Measurements from ENCODE around the gene SLC25A25.

The SLC25A25 gene

GRCh38 chr9:128077847-128078503 lies 9.9 kb downstream of the SLC25A25 start:
- no peak for DNase-seq

DNA sequence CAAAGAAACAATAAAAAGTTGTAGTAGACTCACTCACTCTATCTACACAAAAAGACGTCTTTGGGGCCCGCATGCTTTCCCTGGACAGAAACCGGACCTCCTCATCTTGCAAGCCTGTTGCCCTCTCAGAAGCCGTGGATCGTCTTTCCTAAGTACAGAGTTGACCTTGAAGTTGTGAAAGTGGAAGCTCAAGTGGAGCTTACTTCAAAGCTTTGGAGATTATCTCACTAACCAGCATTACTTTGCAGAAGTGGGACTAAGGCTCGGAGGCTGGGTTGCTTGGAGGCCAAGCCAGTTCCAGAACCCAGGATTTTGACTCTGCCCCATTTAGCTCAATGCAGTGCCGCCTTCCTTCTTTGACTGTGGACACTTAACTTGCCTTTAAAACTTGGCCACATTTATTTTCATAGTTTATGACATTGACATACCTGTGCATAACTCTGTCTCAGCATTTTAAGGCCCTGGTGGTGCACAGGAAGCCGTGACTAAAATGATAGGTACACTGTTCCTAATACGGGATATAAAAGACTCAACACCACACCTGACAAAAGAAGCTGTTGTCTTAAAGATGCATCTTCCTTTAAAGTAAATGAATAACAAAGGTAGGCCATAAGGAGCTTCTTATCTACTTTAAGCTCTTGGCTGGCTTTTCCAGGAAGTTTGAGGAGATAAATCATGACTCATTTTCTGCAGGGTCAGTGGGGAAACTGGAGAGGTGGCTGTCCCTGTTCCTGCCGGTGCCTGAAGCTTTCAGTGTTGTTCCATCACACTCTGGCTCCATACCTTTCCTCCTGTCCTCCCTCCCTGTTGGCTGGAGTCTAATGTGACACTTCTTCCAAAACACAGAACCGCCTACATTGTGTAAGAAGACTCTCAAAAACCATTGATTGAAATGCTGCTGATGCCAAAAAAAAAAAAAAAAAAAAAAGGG lies 10.7 kb downstream of the SLC25A25 start:
- DNase-seq, result no peak

GRCh38 chr9:128080206-128080605 lies 12.2 kb downstream of the SLC25A25 start:
- no peak for DNase-seq

GRCh38 chr9:128081056-128081455 lies 13.0 kb downstream of the SLC25A25 start:
- no peak for DNase-seq

- no peak for DNase-seq
Observed at GRCh38 chr9:128082151-128082550, 14.1 kb downstream of the SLC25A25 start.

GRCh38 chr9:128084746-128085145 lies 16.7 kb downstream of the SLC25A25 start:
- no peak for DNase-seq

- DNase-seq, result no peak
Observed at GRCh38 chr9:128085943-128086342, 17.9 kb downstream of the SLC25A25 start.

DNA sequence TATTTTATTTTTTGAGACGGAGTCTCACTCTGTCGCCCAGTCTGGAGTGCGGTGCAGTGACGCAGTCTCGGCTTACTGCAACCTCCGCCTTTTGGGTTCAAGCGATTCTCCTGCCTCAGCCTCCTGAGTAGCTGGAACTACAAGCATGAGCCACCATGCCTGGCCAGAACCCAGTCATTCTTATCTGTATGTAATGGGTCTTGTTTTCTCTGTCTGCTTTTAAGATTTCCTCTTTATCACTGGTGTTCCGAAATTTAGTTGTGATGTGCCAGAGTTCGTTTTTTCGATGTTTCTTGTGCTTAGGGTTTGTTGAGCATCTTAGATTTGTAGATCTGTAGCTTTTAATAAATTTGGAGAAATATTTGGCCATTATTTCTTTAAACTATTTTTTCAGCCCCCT lies 19.2 kb downstream of the SLC25A25 start:
- DNase-seq, result no peak

- no peak for DNase-seq
Observed at GRCh38 chr9:128088253-128088945, 20.4 kb downstream of the SLC25A25 start.

DNA sequence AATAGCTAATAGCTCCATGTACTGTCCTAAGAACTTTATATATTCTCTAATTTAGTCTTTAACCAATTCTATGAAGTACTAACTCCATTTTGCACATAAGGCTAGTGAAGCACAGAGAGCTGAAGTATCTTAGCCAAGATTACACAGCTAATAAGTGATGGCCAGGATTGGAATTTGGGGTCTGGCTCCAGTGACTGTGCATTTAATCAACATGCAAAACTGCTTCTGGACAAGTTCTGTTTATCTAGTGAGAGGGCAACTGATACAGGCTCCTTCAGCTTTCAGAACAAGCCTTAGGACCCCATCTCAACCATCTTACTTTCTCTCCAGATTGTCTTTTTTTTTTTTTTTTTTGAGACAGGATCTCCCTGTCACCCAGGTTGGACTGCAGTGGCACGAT lies 21.3 kb downstream of the SLC25A25 start:
- DNase-seq, result no peak

GRCh38 chr9:128091144-128091543 lies 23.1 kb downstream of the SLC25A25 start:
- DNase-seq, result peak; percentile 78

DNA sequence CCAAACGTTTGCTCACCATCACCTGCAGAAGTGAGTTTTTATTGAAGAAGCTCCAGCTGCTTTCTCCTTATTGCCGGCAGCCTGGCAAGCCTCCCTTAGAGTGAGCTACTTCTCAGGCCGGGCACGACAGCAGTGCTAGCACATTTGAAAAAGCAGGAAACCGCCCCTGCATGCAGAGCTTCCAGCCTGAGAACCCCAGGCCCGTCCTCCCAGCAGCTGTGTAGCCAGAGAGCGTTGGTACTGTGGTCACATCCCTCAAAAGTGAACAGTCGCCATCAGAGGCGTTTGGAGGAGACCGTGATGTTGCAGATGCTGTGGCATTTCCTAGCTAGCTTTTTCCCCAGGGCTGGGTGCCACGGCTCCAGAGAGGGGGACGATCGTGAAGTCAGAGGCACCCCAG lies 23.5 kb downstream of the SLC25A25 start:
- DNase-seq, result no peak

GRCh38 chr9:128092199-128092977 lies 24.4 kb downstream of the SLC25A25 start:
- DNase-seq, result no peak

DNA sequence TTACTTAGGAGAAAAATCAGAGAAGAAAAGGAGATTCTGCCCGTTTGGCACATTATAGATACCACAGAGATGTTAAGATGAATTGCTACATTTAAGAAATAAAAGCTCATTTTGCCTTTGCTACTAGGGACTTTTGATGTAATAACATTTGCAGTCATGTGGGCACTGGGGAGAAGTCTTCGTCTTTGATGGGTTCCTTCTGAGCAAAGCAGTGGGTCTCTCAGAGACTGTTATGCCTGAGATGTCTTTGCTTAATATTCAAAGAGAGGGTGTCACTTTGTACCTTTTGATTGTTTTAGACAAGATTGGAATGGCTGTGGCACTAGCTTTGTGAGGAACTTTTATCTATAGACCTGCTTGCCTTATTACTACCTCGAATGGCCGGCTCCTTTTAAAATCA lies 25.0 kb downstream of the SLC25A25 start:
- DNase-seq, result no peak

GRCh38 chr9:128094166-128094949 lies 26.3 kb downstream of the SLC25A25 start:
- peak; percentile 96 for DNase-seq

GRCh38 chr9:128094950-128095544 lies 27.0 kb downstream of the SLC25A25 start:
- DNase-seq, result peak; percentile 49

DNA sequence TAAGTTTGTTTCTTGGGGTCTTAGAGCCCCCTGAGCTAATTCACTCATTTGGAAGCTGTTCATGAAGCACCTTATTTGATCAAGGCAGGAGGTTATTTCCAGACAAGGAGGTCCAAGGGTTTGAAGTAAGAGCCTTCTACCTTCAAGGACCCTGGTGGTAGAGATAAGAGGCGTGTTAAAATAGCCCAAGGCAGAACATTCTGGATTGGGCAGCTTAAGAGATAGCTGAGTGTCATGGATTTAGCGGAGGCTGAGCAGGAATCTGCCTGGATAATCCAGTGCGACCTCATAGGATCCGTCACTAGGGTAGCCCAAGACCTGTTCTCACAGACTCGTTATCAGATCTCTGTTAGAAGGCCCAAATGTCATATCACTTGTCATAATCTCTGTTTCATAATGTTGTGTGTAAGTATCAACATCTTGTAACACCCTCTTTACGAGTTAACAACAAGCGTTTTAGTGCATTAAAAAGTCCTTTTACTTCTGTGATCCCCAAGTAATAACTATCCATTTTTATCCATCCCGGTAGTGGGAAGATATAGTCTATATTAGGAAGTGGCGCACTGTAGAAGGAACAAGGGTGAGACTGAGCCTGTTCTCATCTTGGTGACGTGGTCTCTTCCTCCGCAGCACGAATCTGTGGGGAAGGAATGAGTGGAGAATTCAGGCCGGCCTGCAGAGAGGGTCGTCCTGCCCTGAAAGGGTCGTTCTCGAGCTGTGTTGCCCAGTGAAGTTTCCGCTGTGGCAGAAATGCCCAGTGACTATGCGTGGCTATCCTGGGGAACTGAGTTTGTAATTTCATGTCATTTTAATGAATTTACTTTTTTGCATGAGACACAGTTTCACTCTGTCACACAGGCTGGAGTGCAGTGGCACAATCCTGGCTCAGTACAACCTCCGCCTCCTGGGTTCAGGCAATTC lies 28.8 kb downstream of the SLC25A25 start:
- no peak for DNase-seq

GRCh38 chr9:128097543-128098296 lies 29.7 kb downstream of the SLC25A25 start:
- no peak for DNase-seq
